Jurkat, Clone E6-1 (cell line): ENCODE measurements around the gene NR1I3.

Source experiments
- DNase-seq: peaks from one replicate; pipeline ENCODE4 v3.0.0-alpha.2; 2011; ENCODE audit warnings: low read depth, low spot score
- H3K4me3 ChIP-seq: 2 replicates; pipeline ENCODE4 v1.5.1; 2011; ENCODE audit warnings: mild to moderate bottlenecking, low read length, control low read depth, moderate library complexity

The NR1I3 gene

DNA sequence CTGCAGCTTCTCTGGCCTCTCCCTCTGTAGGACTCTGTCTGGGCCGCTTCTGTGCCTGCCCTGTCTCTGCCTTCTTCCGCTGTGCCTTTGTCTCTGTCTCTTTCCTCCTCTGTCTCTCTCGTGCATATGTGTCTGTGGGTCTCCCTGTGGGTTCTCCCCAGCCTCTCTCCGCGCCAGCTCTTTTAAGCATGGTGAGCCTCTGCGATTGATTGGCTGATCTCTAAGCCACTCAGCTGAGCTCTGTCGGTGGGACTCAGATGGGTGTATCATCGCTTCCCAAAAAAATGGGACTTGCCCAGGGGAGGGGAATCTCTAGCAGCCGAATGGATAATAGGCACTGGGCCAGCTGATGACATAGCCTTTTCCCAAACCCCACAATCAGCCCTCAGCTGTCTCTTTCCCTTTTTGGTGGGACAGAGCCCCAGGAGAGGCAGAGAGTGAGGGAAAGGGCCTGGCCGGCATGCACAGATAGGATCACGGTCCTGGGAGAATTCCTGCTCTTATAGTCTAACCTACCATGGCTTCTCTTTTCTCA lies 39.0 kb downstream of the NR1I3 start, which contains the start of gene ADAMTS4:
TSS of gene ADAMTS4 (minus strand) at position 158 of the 535 bp plus-strand sequence. CDS start 427 bp downstream, outside the sequence.
- no peak for DNase-seq
- H3K4me3 ChIP-seq = no peak within 1 kb of the TSS

DNA sequence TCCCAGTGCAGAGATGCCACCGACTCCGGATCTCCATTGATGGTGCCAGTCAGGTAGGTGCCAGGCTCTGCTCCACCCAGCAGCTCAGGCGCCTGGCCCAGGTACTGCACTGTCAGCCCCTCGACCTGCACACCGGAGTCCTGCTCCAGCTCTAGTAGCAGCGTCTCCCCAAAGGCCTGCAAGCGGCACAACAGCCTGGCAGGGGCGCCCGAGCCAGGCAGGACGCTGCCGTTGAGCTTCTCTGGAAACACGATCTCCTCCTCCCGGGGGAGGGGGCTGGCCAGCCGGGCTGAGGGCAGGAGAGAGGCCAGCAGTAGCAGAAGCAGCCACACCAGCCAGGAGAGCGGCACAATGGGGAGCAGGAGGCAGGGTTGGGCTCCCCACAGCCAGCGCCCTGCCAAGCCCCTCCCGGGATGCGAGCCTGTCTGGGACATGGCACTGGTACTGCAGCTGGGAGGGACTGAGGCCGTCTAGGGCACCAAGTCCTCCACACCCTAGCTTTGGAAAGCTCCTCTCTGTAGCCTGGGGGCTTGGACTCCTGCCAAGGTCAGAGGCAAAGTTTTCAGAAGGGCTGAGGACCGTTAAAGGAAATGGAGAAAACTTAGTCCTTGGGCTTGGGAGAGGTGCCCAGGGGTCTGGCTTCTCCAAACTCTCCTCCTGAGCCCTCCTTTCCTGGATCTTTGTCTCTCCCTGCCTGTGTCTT lies 39.7 kb downstream of the NR1I3 start:
- no peak overlapping the region for H3K4me3 ChIP-seq

DNA sequence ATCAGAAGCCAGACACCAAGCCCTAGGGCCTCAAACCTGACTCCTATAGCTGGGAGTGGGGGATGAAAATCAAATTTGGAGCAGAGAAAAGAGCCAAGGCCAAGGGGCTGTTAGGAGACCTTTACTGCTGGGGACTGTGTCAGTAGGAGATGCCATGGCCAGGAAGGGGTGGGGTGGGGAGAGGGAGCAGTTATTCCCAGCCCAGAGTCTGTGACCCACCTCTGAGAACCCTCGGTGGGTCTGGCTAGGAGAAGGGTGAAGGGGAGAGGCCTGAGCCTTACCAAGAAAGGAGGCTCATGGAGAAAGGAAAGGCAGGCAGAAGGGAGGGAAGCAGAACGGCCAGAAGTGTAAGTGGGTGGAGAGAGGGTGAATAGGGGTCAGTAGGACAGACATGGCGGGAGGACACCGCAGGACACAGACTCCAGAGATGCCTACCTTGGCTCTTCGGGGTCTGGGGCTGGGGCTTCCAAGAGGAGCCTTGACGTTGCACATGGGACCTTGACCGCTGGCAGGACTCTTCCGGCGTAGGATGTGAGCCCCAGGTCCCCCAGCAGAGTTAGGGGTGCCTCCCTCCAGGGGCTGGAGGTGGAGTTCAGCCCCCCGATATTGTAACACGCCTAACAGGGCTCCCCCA lies 40.3 kb downstream of the NR1I3 start:
- no peak for DNase-seq
- H3K4me3 ChIP-seq = no peak overlapping the region

More for the DNA sequence above, 39.7 kb downstream of the NR1I3 start:
- no peak for DNase-seq

DNA sequence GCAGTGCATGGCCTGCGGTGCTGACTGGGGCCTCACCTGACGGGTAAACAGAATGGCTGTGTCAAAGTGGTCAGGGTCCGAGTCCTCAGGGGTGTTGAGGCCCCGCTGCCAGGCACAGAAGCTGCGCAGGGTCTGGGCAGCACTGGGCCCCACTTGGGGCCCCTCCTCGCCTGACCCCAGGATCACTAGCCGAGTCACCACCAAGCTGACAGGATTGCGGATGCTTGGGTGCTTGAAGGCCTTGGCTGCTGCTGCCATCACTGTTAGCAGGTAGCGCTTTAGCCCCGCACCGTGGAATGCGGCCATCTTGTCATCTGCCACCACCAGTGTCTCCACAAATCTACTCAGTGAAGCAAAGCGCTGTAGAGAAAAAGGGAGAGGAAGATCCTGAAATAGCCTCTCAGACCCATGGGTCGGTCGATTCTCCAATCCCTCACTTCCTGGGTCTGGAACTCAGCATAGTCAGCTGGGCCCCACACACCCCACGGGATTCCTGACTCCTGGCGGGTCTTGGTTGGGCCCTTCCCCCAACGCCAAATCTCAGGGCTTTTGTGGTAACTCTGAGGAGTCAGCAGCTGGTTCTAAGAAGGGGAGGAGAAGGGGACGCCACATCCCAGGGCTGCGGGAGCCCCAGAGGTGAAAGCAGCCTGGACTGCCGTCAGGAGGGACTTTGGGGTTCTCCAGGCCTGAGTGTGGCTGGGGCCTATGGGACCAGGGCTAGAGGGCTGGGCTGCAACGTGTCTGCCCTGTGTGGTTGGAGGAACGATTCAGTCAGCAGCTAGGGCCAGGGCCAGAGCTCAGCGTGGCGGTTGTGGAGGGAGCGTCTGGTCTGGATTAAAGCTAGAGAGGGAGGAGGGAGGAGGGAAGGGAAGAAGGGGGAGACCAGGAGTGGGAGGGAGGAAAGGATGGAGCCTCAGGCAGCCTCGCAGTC lies 41.2 kb downstream of the NR1I3 start:
- DNase-seq = no peak
- H3K4me3 ChIP-seq = no peak overlapping the region

DNA sequence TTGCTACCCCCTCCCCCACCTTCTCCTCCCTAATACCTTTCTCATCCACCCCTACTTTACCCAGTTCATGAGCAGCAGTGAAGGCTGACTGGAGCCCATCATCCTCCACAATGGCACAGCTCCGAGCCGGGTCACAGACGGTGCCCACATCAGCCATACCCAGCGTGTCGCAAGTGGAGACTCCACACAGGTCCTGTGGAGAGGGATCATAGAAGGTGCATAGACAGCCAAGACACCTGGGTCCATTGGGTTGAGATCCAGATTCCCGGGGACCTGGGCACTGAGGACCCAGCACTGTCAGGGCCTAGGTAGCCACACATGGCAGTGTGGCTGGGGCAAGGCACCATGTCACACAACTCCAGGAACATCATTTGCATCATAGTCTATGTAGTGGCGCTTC lies 41.9 kb downstream of the NR1I3 start:
- no peak for DNase-seq
- no peak overlapping the region for H3K4me3 ChIP-seq

DNA sequence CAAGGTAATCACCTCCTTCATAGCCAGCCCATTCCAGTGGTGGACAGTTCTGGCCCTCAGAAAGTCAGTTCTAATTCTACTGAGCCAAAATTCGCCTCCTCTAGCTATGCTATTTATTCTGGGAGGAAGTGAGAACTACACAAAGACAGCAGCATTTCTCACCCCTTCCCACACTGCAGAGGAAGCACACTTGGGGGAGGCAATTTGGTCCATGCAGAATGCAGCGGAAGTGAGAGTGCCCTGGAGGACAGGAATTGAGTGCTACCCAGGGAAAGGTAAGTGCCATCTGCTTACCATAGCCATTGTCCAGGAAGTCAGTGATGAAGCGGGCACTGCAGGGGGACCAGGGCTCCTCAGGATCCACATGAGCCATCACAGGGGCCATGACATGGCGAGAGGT lies 42.8 kb downstream of the NR1I3 start:
- no peak for DNase-seq
- H3K4me3 ChIP-seq = no peak overlapping the region

DNA sequence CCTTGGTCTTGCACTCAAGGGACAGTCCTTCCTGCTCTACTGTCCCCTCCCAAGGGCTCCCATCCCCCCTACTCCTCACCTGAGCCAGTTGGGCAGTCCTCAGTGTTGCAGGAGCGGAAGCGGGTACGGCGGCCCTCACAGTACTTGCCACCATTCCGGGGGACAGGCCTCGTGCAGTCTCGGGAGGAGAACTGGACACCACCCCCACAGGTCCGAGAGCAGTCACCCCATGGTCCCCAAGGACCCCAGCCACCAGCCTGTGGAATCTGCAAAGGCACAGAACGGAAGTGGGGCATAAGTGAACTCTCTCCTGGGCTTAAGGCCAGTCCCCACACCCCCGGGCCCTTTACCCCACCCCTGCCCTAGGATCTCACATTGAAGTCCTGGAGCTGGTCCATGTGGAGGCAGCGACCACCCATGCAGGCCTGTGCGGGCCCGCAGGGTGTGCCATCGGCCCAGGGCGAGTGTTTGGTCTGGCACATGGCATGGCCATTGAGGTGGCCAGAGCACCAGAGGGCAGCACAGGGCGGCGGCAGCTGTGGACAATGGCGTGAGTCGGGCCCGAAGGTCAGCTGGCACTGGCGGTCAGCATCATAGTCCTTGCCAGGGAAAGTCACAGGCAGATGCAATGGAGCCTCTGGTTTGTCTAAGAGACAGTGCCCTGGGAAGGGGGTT lies 44.3 kb downstream of the NR1I3 start:
- no peak for DNase-seq
- H3K4me3 ChIP-seq = no peak overlapping the region

DNA sequence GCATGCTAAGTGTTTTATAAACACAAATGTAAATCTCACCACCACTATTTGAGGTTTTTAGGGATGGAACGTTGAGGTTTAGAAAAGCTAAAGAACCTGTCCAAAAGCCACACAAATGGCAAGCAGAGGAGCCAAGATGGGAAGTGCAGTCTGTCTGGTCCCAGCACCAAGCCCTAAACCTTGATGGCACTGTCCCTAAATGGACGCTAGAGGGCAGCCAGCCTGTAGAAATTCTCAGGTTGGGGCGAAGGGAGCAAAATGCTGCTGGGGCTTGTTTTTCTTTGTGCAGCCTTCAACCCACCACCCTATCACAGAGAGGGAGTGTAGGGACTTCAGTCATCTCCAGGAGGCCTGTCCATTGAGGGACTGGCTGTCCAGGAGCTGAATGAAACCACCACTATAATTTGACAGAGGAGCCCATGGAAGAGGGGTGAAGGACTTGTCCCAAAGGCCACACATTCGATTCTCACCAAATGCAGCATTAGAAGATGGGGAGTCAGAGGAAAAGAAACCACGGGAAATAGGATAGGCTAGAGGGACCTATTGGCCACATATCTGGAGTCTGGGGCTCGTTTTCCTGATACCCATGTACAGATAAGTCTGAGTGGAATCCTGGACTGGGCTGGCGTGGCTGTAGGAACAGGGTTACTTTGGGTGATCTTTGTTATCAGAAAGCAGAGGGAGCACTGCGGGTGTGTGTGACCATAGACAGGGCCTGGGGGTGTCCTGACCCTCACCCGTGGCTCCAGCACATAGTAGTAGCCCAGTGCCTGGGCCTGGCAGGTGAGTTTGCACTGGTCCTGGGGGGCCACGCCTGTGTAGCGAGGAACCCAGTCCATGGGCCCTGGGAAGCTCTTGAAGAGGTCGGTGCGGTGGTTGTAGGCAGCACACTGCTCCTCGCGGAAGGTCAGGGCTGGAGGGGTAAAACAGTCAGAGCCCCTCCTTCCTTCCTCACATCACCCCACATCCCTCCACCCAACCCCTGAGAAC lies 45.2 kb downstream of the NR1I3 start:
- DNase-seq = peak; percentile 67
- H3K4me3 ChIP-seq = no peak overlapping the region

DNA sequence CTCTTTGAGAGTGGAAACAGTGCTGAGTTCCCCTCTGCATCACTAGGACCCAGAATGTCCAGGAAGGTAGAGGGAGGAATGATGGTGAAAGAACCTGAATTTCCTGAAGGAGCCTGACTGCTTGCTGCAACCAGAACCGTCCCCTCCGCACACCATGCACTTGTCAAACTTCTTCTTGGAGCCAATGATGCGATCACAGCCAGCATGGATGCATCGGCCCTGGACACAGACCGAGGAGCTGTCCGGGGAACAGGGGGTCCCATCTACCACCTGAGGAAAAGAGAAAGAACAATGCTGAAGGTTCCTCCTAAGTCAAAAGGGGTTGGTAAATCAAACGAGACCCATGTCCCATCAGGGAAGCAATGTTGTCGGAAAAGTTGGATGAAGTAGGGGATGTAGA lies 46.0 kb downstream of the NR1I3 start:
- H3K4me3 ChIP-seq = no peak overlapping the region
- no peak for DNase-seq

DNA sequence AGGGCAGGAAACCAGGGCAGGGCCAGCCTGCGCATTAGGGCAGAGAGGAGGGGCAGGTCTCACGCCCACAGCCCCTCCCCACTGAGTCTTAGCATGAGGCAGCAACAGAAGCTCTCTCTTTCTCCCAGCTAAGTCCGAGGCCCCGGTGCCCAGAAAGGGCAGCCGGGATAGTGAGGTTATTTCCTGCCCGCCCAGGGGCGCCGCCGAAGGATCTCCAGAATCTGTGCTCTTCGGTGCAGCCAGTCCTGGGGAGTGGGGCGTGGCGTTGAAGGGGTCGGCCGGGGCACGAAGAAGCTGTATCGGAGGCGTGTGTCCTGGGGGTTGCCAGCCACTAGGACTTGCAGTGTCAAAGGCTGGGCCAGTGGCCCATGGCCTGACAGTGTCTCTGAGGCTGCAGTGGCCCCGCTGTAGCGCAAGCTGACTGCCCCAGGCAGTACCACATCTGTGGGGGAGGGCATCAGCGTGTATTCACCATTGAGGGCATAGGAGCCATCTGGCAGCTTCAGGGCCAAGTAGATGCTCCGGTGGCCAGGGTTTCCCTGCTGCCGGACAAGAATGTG lies 47.0 kb downstream of the NR1I3 start:
- no peak overlapping the region for H3K4me3 ChIP-seq
- no peak for DNase-seq

DNA sequence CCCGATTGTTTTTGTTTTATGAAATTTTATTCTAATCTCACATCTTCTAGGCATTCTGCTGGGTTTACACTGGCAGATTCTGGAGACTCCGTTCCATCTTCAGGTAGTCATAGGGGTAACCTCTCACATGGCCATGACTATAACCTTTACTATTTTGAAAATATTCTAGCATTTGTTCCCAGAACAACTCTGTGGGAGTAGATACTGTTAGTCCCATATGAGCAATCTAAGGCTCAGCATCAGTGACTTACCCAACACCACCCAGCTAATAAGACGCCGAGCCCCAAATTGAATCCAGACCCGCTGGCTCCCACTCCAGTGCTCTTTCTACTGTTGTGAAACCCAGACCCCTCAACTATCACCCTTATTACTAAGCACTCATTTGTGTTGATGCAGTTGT lies 49.0 kb downstream of the NR1I3 start:
- no peak overlapping the region for H3K4me3 ChIP-seq

DNA sequence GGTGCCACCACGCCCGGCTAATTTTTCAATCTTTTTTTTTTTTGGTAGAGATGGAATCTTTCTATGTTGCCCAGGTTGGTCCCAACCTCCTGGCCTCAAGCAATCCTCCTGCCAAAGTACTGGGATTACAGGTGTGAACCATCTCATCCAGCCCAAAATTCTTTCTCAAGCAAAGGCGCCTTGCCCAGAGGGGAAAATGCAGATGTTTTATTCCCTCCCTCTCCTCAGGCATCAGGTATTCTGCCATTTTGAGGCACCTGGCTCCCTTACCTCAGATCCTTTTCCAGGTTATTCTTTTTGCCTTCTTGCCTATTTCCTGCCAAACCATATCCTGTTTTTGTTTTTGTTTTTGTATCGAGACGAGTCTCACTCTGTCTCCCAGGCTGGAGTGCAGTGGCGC lies 49.6 kb downstream of the NR1I3 start:
- DNase-seq = no peak
- H3K4me3 ChIP-seq = no peak overlapping the region

More for the DNA sequence above, 49.0 kb downstream of the NR1I3 start:
- DNase-seq = no peak

DNA sequence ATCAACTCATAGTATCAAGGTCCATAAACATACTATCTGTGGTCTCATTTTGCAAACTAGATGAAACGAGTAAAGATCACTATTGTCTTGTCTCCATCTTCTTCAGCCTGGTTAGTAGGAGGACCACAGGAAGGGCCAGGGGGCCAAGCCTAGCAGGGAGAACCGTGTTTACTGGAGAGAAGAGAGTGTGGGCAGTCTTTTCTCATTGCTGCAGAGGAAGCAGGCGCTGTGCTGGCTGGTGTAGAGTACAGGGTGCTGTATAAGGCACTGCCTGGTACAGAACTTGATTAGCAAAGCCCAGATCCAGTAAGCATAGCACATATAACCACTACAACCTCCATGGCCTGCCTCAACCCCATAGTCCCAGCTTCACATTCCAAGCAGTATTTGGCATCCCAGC lies 50.7 kb downstream of the NR1I3 start:
- DNase-seq = no peak
- H3K4me3 ChIP-seq = no peak overlapping the region

DNA sequence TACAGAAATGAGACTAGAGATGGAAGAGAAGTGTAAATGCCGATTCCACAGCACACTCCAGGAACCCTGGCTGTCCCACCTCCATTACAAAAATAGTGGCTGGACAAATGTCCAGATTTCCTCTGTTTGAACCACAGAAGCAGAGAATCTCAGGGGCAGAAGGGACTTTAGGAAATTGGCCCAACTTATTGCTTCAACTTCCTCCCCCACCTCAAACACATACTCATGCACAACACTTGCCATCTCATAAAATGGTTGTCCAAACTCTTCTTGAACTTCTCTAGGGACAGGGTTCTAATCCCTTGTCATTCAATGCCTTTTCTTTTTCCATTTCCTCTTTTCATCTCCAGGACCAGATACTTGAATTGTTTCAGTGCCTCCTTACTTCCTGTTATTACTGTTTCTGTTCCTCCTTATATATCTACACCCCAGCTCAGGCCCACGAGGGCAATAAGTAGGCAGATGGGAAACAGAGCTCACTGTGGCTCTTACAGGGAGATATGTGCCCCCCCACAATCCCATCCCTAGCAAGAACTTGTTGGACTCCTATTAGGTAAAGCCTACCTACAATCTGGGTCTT lies 52.2 kb downstream of the NR1I3 start:
- H3K4me3 ChIP-seq = no peak overlapping the region
- no peak for DNase-seq

DNA sequence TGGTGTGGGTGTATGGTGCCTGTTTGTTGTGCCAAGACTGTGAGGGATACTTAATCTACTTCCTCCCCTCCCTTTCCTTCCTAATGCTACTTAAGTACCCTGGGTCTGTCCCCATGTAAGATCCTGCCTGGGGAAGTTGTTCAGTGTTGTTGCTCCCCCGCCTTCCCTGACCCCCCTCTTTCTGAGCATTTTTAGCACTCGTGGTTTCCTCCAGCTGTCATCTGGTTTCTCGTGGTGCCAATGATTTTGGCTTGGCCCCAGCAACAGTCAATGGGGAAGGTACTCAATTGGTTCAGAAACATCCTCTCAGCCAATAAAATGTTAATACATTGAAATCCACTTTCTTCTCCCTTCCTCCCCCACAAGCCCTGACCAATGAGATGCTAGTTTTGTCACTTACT lies 52.7 kb downstream of the NR1I3 start:
- peak; percentile 93 for DNase-seq

DNA sequence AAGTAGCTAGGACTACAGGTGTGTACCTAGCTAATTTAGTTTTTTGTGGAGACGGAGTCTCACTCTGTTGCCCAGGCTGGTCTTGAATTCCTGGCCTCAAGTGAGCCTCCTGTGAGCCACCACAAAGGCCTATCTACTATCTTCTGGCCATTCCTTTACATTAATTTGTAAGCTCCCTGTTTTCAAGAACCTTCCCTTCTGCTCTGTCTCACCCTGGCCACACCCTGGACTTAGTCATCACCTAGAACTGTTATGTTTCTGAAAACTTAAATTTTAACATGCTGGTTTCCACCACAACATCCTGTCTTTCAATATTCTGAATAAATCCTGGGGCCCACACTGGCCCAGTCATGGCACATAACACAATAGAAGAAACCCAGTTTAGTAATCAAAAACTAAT lies 55.8 kb downstream of the NR1I3 start:
- H3K4me3 ChIP-seq = no peak overlapping the region
- no peak for DNase-seq

More for the DNA sequence above, 52.7 kb downstream of the NR1I3 start:
- H3K4me3 ChIP-seq = no peak overlapping the region

DNA sequence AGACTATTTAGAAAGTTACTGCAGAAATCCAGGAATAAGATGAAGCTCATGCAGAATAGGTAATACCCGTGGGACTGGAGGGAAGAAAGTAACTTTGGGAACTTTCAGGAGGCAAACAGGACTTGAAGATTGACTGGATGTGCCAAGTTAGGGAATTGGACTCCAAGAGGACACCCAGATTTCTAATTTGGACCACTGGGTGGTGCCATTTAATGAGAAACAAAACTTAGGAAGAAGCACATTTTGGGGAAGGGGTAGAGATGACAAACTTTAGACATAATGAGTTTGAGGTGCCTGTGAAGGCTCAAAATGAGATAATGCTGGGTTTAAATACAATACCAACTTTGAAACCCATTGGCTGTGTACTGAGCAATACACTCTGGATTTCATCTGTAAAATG lies 57.4 kb downstream of the NR1I3 start:
- H3K4me3 ChIP-seq = no peak overlapping the region
- no peak for DNase-seq
